Measurements from ENCODE around the gene RPL22L1.

DNA sequence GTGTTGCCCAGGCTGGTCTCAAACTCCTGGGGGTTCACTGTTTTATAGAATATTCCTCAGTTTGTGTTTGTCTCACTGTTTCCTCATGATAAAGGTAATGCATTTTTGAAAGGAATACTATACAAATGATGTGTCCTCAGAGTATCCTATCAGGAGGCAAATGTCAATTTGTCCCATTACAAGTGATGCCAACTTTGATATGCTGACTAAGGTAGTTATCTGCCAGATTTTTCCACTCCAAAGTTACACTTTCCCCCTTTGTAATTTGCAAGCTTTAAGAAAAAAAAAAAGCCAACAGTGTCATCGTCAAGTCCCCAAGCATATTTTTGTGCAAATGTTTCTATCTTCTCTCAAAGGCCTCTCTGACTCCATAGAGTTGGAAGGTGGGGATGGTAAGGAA, 29.5 kb upstream of the RPL22L1 start:
- TF ChIP-seq, protein P1, sequence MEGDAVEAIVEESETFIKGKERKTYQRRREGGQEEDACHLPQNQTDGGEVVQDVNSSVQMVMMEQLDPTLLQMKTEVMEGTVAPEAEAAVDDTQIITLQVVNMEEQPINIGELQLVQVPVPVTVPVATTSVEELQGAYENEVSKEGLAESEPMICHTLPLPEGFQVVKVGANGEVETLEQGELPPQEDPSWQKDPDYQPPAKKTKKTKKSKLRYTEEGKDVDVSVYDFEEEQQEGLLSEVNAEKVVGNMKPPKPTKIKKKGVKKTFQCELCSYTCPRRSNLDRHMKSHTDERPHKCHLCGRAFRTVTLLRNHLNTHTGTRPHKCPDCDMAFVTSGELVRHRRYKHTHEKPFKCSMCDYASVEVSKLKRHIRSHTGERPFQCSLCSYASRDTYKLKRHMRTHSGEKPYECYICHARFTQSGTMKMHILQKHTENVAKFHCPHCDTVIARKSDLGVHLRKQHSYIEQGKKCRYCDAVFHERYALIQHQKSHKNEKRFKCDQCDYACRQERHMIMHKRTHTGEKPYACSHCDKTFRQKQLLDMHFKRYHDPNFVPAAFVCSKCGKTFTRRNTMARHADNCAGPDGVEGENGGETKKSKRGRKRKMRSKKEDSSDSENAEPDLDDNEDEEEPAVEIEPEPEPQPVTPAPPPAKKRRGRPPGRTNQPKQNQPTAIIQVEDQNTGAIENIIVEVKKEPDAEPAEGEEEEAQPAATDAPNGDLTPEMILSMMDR (conservative IDR thresholded peaks at IDR 0.05; ENCODE audit: low read depth, low read length) = no peak
- TF ChIP-seq EZH2 (IDR thresholded peaks at IDR 0.05; ENCODE audit: low read length, unreplicated experiment) (no peak), EZH2phosphoT487 (IDR thresholded peaks at IDR 0.05; ENCODE audit: borderline replicate concordance, low read length) (no peak)

All from PC-3 (cell line).